DMS153 (cell line): ENCODE data around the gene CIPC.

Experiments used
- DNase-seq: peaks from one replicate; lab custom pipeline; 2025; lab: John Stamatoyannopoulos, UW

CIPC gene

DNA sequence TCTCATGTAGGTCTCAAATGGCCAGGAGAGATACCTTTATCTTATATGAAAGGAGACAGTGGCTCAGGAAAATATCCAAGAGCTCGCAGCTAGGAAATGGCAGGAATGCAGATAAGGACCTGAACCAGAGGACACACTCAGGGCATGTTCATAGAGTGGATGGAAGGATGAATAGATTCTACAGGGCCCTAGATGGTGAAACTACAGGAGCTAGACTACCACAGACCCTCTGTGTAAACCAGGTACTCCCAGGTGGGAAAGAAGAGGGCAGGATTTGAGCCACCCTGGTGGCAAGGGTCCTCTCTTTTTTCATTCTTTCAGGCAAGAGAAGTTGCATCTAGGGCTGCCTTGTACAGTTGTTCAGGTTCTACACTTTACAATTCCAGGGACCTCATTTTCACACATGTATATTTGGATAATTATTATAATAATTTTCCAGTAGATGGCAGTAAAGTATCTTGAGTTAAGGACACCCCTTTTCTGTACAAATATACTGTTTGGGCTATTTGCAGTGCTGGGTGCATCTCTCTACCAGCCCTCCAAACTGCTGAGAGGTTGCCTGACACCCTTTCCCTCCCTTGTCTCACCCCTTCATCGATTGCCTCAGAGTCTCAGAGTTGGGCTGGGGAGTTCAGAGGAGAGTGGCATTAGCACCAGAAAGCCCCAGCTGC is 54.0 kb downstream of the CIPC start:
- peak; percentile 62 for DNase-seq

DNA sequence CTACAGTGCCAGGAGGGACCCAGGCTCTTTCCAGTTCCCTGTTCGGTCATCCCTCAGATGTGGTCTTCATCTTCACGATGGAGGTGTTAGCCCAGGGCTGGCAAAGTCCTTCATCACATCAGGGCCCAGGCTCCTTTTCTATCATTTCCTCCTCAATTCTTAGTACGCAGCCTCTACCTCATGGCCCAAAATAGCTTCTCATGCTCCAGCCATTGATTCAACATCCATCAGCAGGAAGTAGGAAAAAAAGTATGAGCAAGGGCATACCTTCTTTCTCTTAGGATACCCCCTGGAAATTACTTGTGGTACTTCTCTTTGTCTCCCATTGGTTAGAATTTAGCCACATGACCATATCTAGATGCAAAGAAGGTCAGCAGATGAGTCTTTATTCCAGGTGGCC is 55.7 kb downstream of the CIPC start:
- no peak for DNase-seq

DNA sequence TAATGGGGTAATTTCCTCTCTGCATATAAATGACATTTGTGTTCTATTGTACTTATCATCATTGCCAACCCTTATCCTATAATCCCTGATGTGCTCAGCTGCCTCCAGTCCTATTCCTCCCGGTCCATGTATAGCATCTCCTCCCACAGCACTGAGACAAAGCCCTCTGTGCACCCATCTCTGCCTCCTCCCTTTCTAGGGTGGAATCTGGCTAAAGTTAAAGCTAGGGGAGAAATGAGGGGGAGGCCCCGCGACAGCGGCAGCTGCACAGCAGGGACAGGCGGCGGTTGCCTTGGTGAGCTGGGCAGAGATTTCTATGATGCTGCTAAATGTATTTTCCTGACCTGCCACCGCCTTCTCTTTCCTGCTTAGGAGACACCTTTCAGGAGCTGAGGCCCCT is 56.4 kb downstream of the CIPC start:
- no peak for DNase-seq

DNA sequence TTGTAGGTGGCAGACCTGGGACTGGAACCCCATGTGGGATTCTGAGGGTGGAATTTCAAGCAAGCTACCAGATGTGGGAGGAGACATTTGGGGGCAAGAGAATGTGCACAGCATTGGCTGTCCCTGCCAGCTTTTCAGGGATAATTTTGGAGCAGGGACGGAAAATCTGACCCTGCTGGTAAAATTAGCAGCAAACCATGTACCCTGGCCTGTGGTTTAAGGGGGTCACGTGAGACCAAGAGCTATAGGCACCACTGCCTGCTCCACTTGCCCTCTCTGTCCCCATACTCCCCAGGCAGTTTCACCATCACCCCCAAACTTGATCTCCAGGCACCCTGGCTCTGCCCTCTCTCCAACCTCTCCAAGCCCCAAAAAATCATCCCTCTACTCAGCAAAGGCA is 57.0 kb downstream of the CIPC start:
- no peak for DNase-seq

DNA sequence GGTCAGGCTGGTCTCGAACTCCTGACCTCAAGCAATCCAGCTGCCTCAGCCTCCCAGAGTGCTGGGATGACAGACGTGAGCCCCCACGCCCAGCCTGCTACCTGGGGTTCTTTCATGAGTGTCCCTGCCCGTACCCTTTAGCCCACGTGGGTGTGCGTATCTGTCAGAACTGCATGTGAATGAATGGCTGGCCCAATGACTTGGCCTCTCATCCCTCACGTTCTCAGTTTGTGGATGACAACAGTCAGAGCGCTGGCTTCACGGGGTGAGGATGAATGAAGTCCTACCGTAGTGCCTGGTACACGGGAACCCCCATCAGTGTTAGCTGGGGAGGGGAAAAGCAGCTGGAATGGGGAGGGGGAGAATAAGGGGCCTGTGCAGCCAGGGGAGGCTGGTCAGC is 59.7 kb downstream of the CIPC start:
- no peak for DNase-seq

DNA sequence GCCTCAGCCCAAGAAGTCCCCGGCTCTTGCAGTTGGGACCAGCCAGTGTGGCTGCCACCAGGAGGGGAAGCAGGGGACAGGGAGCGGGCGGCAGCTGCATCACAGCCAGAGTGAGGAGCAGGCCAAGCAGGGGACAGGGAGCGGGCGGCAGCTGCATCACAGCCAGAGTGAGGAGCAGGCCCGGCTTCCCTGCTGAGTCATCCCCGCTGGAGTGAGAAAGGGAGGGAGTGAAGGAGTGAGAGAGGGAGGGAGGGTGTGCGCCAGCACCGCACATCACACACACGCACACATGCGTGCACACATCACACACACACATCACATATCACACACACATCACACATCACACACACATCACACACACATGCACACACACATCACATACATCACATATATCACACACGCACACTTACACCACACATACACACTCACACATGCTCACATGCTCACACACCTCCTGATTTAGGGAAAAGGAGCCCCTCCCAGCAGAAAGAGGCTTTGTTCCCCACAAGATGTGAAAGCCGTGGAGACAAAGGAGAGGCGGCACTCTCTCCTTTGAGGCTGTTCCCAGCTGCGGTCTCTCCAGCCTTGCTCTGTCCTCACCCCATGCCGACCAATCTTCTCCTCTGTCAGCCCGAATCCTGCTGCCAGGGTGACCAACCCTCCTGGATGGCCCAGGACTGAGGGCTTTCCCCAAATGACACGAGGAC is 60.3 kb downstream of the CIPC start:
- peak; percentile 75 for DNase-seq

DNA sequence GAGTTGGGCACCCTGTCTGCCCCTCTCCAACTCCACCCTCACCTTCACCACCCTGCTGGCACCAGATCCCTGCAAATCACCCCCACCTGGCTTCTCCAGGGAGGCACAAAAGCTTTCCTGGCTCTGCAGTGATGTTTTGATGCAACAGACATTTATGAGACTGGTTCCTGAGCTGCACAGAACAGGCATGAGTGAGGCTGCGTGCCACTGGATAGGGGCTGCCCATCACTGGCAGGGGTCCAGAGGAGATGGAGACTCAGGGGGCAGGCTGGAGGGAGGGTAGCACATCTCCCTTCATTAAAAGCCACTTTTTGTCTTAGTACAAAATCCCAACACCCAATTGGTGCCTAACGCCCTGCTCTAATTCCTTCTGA is 60.8 kb downstream of the CIPC start:
- peak; percentile 41 for DNase-seq

DNA sequence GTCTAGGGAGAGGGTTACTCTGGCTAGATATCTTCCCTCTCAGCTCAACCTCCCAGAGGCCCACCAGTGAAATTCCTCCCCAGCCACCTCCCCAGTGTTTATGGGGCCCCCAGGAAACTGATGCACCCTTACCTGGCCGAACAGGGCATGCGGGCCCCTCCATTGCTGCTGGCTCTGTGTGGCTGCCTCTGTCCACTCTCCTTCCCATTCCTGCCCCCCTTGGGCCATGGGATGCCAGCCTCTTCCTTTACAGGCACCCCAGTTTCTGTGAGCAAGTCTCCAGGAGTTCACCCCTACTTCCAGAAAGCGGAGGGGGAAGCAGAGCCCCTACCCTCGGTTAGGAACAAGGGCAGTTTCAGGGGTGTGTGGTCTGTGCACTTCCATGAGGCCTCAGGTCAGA is 63.0 kb downstream of the CIPC start:
- no peak for DNase-seq
